Measurements from ENCODE around the gene CLDN15. TPM values are rescaled to one million over a fixed set of nuclear protein-coding genes. Genes with fewer than 3 reads are reported as not detected.

The CLDN15 gene
- total RNA-seq, 1 donor from 2014 or later, result 2.9 TPM

- no peak for ATAC-seq
These were observed 6.2 kb upstream of the CLDN15 start for GRCh38 chr7:101243646-101244374.

GRCh38 chr7:101241443-101242349, 4.1 kb upstream of the CLDN15 start:
- no peak for ATAC-seq

- no peak for ATAC-seq
These were observed 3.4 kb upstream of the CLDN15 start for GRCh38 chr7:101241015-101241363.

GRCh38 chr7:101240226-101241014, 2.8 kb upstream of the CLDN15 start:
- ATAC-seq, result no peak

- ATAC-seq, result no peak
These were observed 2.3 kb upstream of the CLDN15 start for GRCh38 chr7:101239951-101240220.

GRCh38 chr7:101239191-101239950, 1.8 kb upstream of the CLDN15 start:
- ATAC-seq, result peak; percentile 1

GRCh38 chr7:101238226-101239182, 902 bp upstream of the CLDN15 start:
- no peak for ATAC-seq

- ATAC-seq, result no peak
These were observed 1.2 kb downstream of the CLDN15 start for GRCh38 chr7:101236292-101236835.

GRCh38 chr7:101235522-101235921, 2.1 kb downstream of the CLDN15 start:
- no peak for ATAC-seq

- ATAC-seq, result no peak
These were observed 2.6 kb downstream of the CLDN15 start for GRCh38 chr7:101235050-101235449.

GRCh38 chr7:101234636-101235035, 3.0 kb downstream of the CLDN15 start:
- ATAC-seq, result no peak

- no peak for ATAC-seq
These were observed 3.6 kb downstream of the CLDN15 start for GRCh38 chr7:101233907-101234547.

GRCh38 chr7:101232141-101232850, 5.3 kb downstream of the CLDN15 start:
- ATAC-seq, result peak; percentile 95

GRCh38 chr7:101231644-101232043, 6.0 kb downstream of the CLDN15 start:
- no peak for ATAC-seq

GRCh38 chr7:101226721-101227120, 10.9 kb downstream of the CLDN15 start:
- no peak for ATAC-seq

GRCh38 chr7:101225650-101226049, 12.0 kb downstream of the CLDN15 start:
- no peak for ATAC-seq

- peak; percentile 17 for ATAC-seq
These were observed 14.1 kb downstream of the CLDN15 start for GRCh38 chr7:101223528-101223927.

- ATAC-seq, result no peak
These were observed 15.2 kb downstream of the CLDN15 start for GRCh38 chr7:101222275-101222830.

- ATAC-seq, result no peak
These were observed 17.3 kb downstream of the CLDN15 start for GRCh38 chr7:101220295-101220694.

All from esophagus mucosa (tissue), 1 donor.